K562 (cell line): ENCODE measurements around the gene MAP3K14. TPM values are rescaled to one million over a fixed set of nuclear protein-coding genes. Genes with fewer than 3 reads are reported as not detected.

Experiments
- ATF1 ChIP-seq, 2 experiments: fragments of 450-650 bp in 1 of 2; IDR thresholded peaks; 2 replicates each; pipeline ENCODE4 v1.6.1; 2016; ENCODE audit warnings: missing compliant biosample characterization in 1 of 2, missing genetic modification characterization in 1 of 2
- CC2D1A ChIP-seq: fragments of 450-650 bp; IDR thresholded peaks from 2 replicates; pipeline ENCODE4 v1.6.1; 2017; ENCODE audit warnings: mild to moderate bottlenecking
- CHD2 ChIP-seq: IDR thresholded peaks from 2 replicates; pipeline ENCODE4 v1.6.1; 2011; ENCODE audit warnings: low read depth, low read length
- CREB1 ChIP-seq, 2 experiments: sonication (generic) in 1 of 2; formaldehyde crosslinking in 1 of 2; IDR thresholded peaks; 2 replicates each; pipeline versions ENCODE4 v1.6.1 to v1.8.0; 2012 to 2022; ENCODE audit warnings: inconsistent platforms in 1 of 2, mild to moderate bottlenecking in 1 of 2, missing genetic modification reagents in 1 of 2, moderate library complexity in 1 of 2
- ELF1 ChIP-seq: fragments of 200-800 bp; sonication (Bioruptor generic); IDR thresholded peaks from 2 replicates; pipeline ENCODE4 v1.6.1; 2016; ENCODE audit warnings: missing genetic modification characterization, missing compliant biosample characterization
- ESRRA ChIP-seq: fragments of 450-650 bp; IDR thresholded peaks from 2 replicates; pipeline ENCODE4 v1.6.1; 2014; ENCODE audit warnings: low read depth, mild to moderate bottlenecking, moderate library complexity, borderline replicate concordance
- ESRRB ChIP-seq: fragments of 250-450 bp; sonication (Bioruptor Pico); IDR thresholded peaks from 2 replicates; pipeline ENCODE4 v1.5.0; 2020; ENCODE audit warnings: mild to moderate bottlenecking, moderate library complexity, borderline replicate concordance
- GATA2 ChIP-seq: sonication (generic); formaldehyde crosslinking; IDR thresholded peaks from 2 replicates; pipeline ENCODE4 v1.4.0; 2020; ENCODE audit warnings: mild to moderate bottlenecking, missing genetic modification reagents
- GATAD2A ChIP-seq: fragments of 450-650 bp; IDR thresholded peaks from 2 replicates; pipeline ENCODE4 v1.6.1; 2017
- HBP1 ChIP-seq: fragments of 450-650 bp; formaldehyde crosslinking; IDR thresholded peaks from 2 replicates; pipeline ENCODE4 v1.4.0; 2022; ENCODE audit warnings: missing genetic modification characterization
- JUND ChIP-seq, 2 experiments: IDR thresholded peaks; 2 replicates in 1 of 2; 3 replicates in 1 of 2; pipeline ENCODE4 v1.6.1; 2011; ENCODE audit warnings: borderline replicate concordance in 2 of 2, low read depth in 2 of 2, low read length in 2 of 2, improper control_type of control experiment in 1 of 2, missing biosample characterization in 1 of 2, missing genetic modification characterization in 1 of 2, missing genetic modification reagents in 1 of 2
- L3MBTL2 ChIP-seq: fragments of 450-650 bp; IDR thresholded peaks from 2 replicates; pipeline ENCODE4 v1.6.1; 2016; ENCODE audit warnings: mild to moderate bottlenecking, moderate library complexity
- MAFF ChIP-seq: IDR thresholded peaks from 2 replicates; pipeline ENCODE4 v1.6.1; 2012; ENCODE audit warnings: low read length, improper control_type of control experiment
- MTA3 ChIP-seq: fragments of 450-650 bp; formaldehyde crosslinking; IDR thresholded peaks from 2 replicates; pipeline ENCODE4 v1.6.1; 2017; ENCODE audit warnings: mild to moderate bottlenecking, borderline replicate concordance
- NFE2 ChIP-seq: IDR thresholded peaks from 2 replicates; pipeline ENCODE4 v1.6.1; 2014; ENCODE audit warnings: antibody characterized with exemption, low read depth
- NR2C2 ChIP-seq, 2 experiments: fragments of 200-800 bp in 1 of 2; sonication (Bioruptor generic) in 1 of 2; sonication (generic) in 1 of 2; formaldehyde crosslinking in 1 of 2; IDR thresholded peaks; 2 replicates each; pipeline versions ENCODE4 v1.6.1 to v1.8.0; 2016 to 2022; ENCODE audit warnings: mild to moderate bottlenecking in 1 of 2, missing compliant biosample characterization in 1 of 2, missing genetic modification characterization in 1 of 2, missing genetic modification reagents in 1 of 2
- RB1 ChIP-seq: fragments of 450-650 bp; IDR thresholded peaks from 2 replicates; pipeline ENCODE4 v1.6.1; 2017; ENCODE audit warnings: low read depth, mild to moderate bottlenecking
- RBM34 ChIP-seq: fragments of 200-400 bp; formaldehyde crosslinking; IDR thresholded peaks from 2 replicates; pipeline ENCODE4 v1.6.1; 2018; ENCODE audit warnings: low read length, borderline replicate concordance; ENCODE audit not compliant: insufficient read depth
- SMARCE1 ChIP-seq: fragments of 450-650 bp; IDR thresholded peaks from 2 replicates; pipeline ENCODE4 v1.7.1; 2016; ENCODE audit warnings: mild to moderate bottlenecking
- SMC3 ChIP-seq: conservative IDR thresholded peaks from 2 replicates; pipeline ENCODE4 v1.6.1; 2011; ENCODE audit warnings: low read depth, low read length, improper control_type of control experiment; ENCODE audit not compliant: insufficient read depth
- SRSF9 ChIP-seq: fragments of 200-400 bp; formaldehyde crosslinking; IDR thresholded peaks from 2 replicates; pipeline ENCODE4 v1.6.1; 2017; ENCODE audit warnings: low read depth, low read length, borderline replicate concordance
- THRB ChIP-seq: fragments of 450-650 bp; formaldehyde crosslinking; conservative IDR thresholded peaks from 2 replicates; pipeline ENCODE4 v1.4.0; 2022; ENCODE audit warnings: mild to moderate bottlenecking, missing genetic modification characterization
- VEZF1 ChIP-seq: fragments of 200-800 bp; sonication (Bioruptor generic); IDR thresholded peaks from 2 replicates; pipeline ENCODE4 v1.6.1; 2017; ENCODE audit warnings: missing genetic modification characterization, missing compliant biosample characterization
- ZFX ChIP-seq: sonication (generic); formaldehyde crosslinking; IDR thresholded peaks from 2 replicates; pipeline ENCODE4 v1.8.0; 2022; ENCODE audit warnings: mild to moderate bottlenecking, missing genetic modification reagents, moderate library complexity
- ZNF316 ChIP-seq: fragments of 450-650 bp; IDR thresholded peaks from 2 replicates; pipeline ENCODE4 v1.6.1; 2016
- polyA plus RNA-seq, 8 experiments: library from polyadenylated mRNA; depleted of rRNA in 4 of 8; stranded (reverse) in 5 of 8; unstranded in 3 of 8; fragments of >200 nt; fragmentation: Nextera tagmentation in 2 of 8; fragmentation: Illumina TruSeq in 1 of 8; extraction: Ambion mirVana in 2 of 8; extraction: Trizol in 1 of 8; gene quantifications; 2 replicates each; pipeline versions ENCODE4 v1.2.1 to v1.2.3, GENCODE V29; 2011 to 2014; ENCODE audit warnings: inconsistent platforms in 1 of 8, missing spikeins in 1 of 8
- total RNA-seq, 7 experiments: library from RNA; depleted of rRNA in 6 of 7; stranded (reverse); fragments of >200 nt in 6 of 7; fragmentation: Illumina TruSeq in 2 of 7; extraction: Trizol in 2 of 7; gene quantifications; 2 replicates each; pipeline versions ENCODE4 v1.2.1 to v1.2.3, GENCODE V29; 2011 to 2021; ENCODE audit warnings: low replicate concordance in 1 of 7

Gene MAP3K14
- total and polyA plus RNA-seq, 9 of the 15 experiments (the other 6 are each of a cell fraction or from before 2014, with no cell fraction given), result 0.45 to 8.7 (median 3.2) TPM

DNA sequence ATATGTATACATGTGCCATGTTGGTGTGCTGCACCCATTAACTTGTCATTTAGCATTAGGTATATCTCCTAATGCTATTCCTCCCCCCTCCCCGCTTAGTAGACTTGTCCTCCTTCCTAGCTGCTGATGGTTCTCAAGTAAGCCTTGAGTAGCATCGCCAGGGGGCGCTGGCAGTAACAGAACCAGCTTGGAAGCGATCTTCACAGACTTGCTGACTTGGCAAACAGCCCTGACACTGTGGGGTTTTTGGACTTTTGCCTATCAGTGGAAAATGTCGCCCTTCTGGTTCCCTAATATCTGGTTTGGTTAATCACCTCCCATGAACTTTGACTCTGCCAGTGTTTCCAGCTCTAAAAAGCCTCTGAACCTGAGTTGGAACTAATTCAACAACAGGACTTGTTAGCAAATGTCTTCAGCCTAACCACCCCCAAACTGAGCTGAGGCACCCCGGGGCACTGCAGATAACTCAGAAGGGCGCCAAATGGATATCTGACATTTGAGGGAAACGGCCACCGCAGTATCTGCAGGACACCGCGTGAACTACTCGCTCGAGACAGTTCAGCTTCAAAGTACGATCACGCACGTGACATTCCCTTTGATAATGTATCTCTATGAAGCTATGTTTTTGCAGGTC is 39.5 kb downstream of the MAP3K14 start (continued):
- no peak for TF ChIP-seq ATF1 (CRISPR knock-in tag; IDR thresholded peaks at IDR 0.05)
- TF ChIP-seq ATF1 (tag; IDR thresholded peaks at IDR 0.05), result peak; percentile 45; the same call in 1 of the 2 replicates
- TF ChIP-seq SMC3, result peak; percentile 95
- peak; percentile 82 for TF ChIP-seq GATAD2A
- TF ChIP-seq RBM34, result no peak
- no peak for TF ChIP-seq NR2C2 (CRISPR knock-in tag; IDR thresholded peaks at IDR 0.05)
- peak; percentile 87 for TF ChIP-seq NR2C2 (tag; IDR thresholded peaks at IDR 0.05)
- peak; percentile 83 for TF ChIP-seq MTA3
- no peak for TF ChIP-seq ESRRB (CRISPR knock-in tag)
- 0 out of 2 replicates have a peak, but pooled peaks have one; percentile 51 for TF ChIP-seq ELF1 (tag)
- peak; percentile 62 for TF ChIP-seq JUND (IDR thresholded peaks at IDR 0.05; ENCODE audit: borderline replicate concordance, low read depth, low read length)
- no peak; the same call in 2 of the 3 replicates for TF ChIP-seq JUND (tag; IDR thresholded peaks at IDR 0.05; ENCODE audit: borderline replicate concordance, low read depth, low read length)
- 0 out of 2 replicates have a peak, but pooled peaks have one; percentile 8 for TF ChIP-seq GATA2 (CRISPR knock-in tag)
- TF ChIP-seq ZFX (CRISPR knock-in tag), result no peak
- TF ChIP-seq ESRRA, result peak; percentile 24; the same call in 1 of the 2 replicates
- peak; percentile 26; the same call in 1 of the 2 replicates for TF ChIP-seq HBP1
- TF ChIP-seq THRB, result no peak
- TF ChIP-seq CREB1 (IDR thresholded peaks at IDR 0.05), result no peak
- TF ChIP-seq CREB1 (CRISPR knock-in tag; IDR thresholded peaks at IDR 0.05), result 0 out of 2 replicates have a peak, but pooled peaks have one; percentile 16
- peak; percentile 30 for TF ChIP-seq CHD2
- TF ChIP-seq VEZF1 (CRISPR knock-in tag), result peak; percentile 59; the same call in 1 of the 2 replicates
- no peak for TF ChIP-seq SRSF9
- peak; percentile 55 for TF ChIP-seq NFE2
- peak; percentile 99 for TF ChIP-seq MAFF
- peak; percentile 88 for TF ChIP-seq L3MBTL2
- peak; percentile 70 for TF ChIP-seq SMARCE1
- TF ChIP-seq CC2D1A, result peak; percentile 65
- peak; percentile 100 for TF ChIP-seq ZNF316
- peak; percentile 89 for TF ChIP-seq RB1
